SIG-M5 treated with dmso at 0.1 percent for 504 hours (cell line): ENCODE measurements around the gene LDHD.

Experiments used
- DNase-seq: peaks from one replicate; lab custom pipeline; 2025; ENCODE audit not compliant: unreplicated experiment; lab: John Stamatoyannopoulos, UW

Gene LDHD

GRCh38 chr16:75064403-75065148 lies 52.0 kb downstream of the LDHD start:
- DNase-seq: peak; percentile 87

- DNase-seq: no peak
Measured at GRCh38 chr16:75063549-75064088, 53.0 kb downstream of the LDHD start.

GRCh38 chr16:75062976-75063346 lies 53.6 kb downstream of the LDHD start:
- no peak for DNase-seq

- DNase-seq: no peak
Measured at GRCh38 chr16:75062135-75062975, 54.2 kb downstream of the LDHD start.
